Activated T-cell treated with anti-CD3 and anti-CD28 coated beads for 1 hour (primary cell): Measurements from ENCODE around the gene DNASE2B.
"Not testable (repeated sequence)": the region's sequence is repeated elsewhere in the genome, so short reads cannot be mapped to it uniquely, and the experiment has no call there.

ENCODE experiments used
- DNase-seq: peaks from one replicate; pipeline ENCODE4 v3.0.0-alpha.2; 2020; ENCODE audit warnings: low read depth

The DNASE2B gene

DNA sequence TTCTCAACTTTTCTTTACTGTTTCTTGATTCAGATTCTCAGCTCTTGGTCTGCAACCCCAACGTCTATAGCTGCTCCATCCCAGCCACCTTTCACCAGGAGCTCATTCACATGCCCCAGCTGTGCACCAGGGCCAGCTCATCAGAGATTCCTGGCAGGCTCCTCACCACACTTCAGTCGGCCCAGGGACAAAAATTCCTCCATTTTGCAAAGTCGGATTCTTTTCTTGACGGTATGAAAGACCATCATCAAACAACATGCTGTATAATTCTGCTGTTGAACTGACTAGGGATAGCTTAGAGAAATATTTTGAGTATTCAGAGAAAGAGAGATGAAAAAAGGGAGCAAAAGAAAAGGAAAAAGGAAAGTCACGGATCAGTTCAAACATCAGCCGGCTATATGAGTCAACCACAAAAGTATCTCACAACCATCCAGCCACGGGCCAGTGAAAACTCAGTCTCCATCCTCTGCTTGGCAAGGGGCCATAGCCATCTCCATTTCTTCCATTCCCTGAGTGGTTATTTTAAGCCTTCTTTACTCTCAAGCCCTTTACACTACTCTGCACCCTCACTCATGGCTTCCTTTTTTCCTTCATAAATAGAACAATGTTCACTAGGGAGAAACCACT is 14.1 kb downstream of the DNASE2B start:
- DNase-seq: no peak

DNA sequence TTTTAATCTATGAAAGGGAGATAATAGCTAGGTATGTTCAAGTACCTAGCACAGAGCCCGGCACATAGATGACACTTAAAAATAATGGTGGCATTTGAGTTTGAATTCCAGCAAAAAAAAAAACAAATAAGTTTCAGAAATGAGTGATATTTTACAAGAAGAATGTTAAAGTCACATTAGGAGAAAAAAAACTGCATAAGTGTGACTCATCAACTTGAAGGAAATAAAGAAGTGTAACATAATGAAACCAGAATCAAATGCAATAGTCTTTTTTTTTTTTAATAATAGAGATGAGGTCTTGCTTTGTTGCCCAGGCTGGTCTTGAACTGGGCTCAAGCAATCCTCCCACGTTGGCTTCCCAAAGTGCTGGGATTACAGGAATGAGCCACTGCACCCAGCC is 17.1 kb downstream of the DNASE2B start:
- no peak for DNase-seq

DNA sequence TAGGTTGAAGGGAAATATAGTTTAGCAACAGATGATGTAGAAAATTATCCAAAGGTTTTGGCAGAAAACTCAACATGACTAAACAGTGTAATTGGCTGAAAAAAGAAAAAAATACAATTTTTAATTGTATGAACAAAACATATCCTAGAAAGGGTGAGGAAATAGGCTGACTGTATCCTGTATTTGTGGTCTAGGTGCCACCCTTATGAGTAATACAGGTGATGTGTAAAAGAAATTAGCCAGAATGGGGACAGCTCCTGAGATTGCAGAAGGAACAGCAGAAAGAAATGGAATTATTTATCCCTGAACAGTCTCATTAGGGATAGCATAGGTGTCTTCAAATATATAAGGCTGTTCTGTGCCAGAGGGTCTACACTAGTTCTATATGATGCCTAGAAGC is 24.6 kb downstream of the DNASE2B start:
- no peak for DNase-seq

DNA sequence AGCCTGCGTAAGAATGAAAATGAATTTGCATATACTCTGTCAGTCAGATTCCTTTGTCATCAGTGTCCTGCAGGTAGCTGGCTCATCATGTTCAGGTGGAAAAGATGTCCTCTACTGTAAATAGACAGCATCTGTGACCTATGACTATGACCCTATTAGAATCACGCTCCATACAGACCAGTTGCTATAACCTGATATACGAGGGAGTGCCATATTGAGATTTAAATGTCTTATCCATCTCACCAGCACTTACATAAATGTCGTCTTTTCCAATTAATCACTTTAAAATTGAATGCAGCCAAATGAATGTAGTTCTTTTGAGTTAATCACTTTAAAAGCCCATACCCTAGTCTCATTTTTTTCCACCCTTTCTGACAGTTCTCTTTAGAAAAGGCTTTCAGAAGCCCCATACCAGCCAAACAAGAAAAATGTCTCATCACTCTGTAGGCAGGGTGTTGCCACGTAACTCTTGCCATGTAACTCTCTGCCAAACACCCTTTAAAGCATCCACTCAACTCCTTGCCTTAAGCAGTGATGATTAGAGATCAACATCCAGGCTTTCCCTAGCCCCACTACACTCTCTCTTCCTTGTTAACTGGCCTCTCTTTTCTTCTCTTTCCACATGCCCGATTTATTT is 26.3 kb downstream of the DNASE2B start:
- DNase-seq: no peak

DNA sequence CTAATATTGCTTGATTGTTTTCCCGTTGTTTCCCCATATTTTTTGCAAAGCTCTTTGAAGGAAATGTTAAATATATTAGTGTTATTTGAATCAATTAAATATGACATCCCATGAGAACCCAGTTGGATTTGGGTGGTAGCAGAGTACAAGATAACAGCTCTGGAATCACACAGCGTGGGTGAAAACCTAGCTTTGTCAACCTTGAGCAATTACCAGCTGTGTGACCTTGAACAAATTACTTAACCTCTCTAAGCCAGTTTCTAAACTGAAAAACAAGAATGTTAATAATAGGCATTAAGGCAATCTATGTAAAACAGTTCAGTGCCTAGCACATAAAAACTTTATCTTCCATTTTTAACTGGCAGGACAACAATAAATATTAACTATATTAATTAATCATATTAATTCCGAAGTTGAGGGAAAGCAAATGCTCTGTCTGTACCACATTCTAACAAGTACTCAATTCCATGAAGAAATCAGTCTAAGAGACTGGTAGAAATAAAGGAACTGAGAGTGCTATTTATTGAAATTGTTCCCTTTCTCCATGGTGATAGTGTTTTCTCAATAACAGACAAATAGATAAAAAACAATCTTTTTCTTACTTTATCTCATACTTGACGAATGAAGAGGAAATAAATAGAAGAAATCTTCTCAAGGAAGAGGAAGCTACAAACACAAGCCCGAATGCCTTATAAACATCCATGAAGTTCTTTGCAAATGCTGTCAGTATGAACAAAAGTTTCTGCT is 27.0 kb downstream of the DNASE2B start:
- DNase-seq: no peak

DNA sequence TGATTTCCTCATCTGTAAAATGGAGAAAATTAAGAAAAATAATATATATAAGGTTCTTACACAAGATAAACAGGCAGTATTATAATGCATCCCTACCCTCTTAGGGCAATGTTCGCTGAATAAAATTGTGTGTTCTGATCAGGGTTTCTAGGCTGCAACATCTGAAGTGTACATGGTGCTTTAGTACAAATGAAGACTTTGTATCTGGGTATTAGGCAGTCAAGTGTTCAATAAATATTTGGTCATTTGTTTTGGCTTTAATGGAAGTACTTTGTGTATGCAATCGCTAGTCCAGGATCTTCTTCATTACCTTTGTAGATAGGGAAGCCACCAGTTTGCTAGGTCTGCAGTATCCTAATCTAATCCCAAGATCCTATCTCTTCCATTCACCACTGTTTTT is 28.1 kb downstream of the DNASE2B start:
- no peak for DNase-seq

DNA sequence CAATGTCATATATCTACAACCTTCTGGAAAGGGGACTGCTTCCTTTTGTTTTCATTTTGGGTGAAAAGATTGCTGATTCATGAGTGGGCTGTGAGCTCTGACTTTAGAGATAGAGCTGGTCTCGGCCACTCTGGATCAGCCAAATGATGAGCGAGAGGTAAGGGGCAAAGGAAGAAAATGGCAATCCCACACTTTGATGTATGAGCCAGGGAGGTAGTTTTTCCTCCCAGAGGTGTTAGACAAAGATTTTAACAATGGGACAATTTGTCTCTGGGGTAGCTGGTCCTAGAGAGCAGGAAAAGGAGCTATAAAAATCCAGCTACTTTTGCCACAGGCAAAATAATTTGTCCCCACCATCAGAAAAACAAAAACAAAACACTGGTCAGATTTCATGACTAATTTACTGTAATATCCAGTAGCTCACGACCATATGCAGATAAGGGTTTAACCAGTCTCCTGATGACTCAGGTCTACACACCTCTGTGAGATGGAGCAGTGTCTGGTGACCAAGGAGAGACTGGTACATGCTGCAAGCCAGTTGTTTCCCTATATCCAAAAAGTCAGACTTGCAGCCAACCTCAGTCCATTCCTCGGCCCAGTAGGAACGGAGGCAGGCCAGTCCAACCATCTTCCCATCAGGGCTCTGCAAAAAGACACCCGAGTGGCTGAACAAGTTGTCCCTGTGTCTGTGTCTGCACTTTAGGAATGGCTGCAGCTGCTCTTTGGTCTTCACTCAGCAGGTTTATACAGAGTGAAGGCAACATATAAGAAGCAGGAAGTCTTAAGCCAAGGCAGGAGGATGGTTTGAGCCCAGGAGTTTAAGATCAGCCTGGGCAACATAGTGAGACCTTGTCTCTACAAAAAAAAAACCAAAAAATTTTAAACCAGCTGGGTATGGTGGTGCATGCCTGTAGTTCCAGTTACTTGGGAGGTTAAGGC is 29.2 kb downstream of the DNASE2B start:
- no peak for DNase-seq

DNA sequence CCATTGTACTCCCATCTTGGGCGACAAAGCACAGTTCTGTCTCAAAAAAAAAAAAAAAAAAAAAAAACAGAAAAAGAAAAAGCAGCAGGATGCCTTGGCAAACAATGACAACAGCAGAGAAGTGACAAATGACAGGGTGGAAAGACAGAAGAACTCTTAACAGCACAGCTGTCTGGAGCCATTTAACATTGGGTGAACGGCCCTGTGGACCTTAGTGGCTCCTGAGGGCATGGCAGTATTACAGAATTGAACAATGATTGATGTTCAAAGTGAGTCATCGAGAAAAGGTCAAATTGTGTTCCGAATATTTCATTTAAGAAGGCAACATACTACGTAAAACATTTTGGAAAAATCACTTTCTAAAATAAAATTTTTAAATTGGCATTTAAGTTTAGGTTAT is 30.0 kb downstream of the DNASE2B start:
- DNase-seq: no peak

DNA sequence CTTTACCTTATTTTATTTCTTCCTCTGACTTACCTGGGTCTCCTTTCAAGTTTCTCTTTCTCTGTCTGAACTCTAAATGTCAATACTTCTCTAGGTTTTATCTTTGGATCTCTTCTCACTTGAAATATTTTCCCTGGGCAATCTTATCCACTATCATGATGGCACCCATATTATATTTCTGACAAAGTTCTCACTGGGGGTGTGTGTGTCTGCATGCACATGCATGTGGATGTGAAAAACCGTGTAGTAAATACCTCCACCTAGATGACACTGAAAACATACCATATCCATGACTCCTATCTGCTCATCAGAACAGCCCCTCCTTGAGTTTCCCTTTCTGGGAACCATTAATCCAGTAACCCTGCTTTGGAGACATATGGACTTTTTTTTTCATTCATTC is 30.9 kb downstream of the DNASE2B start:
- DNase-seq: no peak

DNA sequence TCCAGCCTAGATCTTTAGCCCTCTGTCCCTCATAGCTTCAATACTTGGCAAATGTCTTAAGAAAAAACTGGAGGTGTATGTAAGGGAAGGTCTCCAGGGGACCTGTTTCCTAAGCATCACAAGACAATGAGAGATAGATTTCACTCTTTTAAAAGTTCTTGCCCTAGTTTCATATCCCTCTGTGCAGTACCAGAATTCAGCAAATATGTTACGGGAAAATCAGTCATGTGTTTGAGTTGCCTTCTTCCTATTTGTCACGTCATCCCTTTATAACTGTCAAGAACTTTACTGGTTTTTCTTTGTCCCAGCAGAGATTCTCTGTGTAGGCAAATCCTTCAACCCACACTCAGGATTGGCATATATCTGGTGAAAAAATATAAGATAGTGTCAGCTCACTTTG is 32.3 kb downstream of the DNASE2B start:
- DNase-seq: no peak

DNA sequence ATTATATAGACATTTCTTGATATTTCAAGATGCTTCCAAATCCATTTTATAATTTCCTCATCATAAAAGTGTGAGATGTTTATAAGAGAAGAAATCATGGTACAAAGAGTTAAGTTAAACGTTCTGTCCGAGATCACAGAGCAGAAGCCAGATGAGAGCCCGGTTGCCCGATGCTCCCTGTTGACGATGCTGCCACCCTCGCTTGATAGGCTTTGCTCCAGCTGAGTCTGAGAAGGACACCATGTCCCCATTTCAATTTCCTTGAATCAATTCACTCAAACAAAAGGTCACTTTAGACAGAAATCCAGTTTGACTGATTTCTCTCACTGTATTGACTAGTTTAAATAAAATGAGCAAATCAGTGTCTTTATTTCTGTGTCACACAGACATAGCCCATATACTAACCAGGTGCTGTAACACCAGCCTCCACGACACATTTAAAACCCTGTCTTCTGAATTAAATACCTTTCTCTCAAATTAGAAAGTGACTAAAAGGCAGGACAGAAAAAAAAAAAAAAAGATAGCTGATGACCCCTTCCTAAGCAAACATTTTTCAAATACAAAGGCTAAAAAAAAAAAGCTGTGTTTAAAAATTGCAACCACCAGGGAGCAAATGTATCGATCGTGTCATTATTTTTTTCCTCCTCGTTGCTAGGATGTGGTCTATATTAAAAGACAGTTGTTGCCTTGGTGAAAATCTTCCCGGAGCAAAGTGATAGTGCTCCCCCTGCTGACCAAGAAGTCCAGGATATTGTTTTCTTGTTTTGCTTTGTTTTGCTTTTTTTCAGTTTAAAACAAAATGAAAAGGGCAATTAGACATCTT is 35.2 kb downstream of the DNASE2B start:
- peak; percentile 24 for DNase-seq

DNA sequence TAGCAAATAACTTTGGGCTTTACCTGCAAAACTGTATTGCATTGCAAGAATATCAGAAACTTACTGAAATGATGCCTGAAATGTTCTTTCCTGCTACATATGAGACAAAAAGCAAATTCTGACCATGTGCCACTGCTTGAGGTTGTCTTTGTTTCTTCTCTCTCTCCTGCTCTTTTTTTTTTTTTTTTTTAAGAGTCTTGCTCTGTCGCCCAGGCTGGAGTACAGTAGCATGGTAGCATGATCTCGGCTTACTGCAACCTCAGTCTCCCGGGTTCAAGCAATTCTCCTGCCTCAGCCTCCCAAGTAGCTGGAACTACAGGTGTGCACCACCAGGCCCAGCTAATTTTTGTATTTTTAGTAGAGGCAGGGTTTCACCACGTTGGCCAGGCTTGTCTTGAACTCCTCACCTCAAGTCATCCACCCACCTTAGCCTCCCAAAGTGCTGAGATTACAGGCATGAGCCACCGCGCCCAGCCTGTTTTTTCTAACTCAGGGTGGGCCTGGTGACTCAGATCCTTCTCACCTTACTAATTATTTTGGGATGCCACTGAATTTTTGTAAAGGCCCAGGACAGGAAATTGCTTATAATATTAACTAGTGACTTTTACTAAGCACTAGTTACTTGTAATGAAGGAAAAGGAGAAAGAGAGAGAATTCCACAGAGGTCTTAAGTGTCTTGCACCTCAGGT is 35.9 kb downstream of the DNASE2B start:
- no peak for DNase-seq

DNA sequence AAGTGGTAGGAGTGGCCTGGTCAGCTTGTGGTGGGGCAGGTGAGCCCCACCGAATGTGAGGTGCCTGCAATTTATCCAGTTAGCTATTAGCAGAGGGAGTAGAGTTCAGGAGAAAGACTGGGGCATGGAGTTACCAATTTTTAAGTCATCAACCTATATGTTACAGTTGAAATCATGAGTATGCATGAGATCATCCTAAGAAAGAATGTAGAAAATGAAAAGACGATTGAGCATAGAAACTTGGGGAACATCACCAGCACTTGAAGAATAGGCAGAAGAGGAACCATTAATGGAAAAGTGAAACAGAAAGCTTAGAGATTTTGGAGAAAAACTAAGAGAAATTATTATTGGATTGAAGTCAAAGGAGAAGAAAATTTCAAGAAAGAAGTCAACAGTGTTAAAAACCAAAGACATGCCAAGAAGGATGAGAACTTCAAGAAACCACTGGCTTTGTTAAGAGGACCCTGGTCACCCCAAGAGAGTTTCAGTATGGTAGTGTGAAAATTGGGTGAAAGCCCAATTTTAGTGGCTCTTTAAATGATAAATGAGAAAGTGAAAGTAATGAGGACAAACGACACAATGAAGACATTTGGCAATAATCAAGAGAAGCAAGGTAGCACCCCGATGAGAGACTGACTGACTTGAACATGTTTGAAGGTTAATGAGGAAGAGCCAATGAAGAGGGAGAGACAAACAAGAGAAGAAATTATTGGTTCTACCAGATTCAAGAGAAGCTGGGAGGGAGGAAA is 36.7 kb downstream of the DNASE2B start:
- no peak for DNase-seq

DNA sequence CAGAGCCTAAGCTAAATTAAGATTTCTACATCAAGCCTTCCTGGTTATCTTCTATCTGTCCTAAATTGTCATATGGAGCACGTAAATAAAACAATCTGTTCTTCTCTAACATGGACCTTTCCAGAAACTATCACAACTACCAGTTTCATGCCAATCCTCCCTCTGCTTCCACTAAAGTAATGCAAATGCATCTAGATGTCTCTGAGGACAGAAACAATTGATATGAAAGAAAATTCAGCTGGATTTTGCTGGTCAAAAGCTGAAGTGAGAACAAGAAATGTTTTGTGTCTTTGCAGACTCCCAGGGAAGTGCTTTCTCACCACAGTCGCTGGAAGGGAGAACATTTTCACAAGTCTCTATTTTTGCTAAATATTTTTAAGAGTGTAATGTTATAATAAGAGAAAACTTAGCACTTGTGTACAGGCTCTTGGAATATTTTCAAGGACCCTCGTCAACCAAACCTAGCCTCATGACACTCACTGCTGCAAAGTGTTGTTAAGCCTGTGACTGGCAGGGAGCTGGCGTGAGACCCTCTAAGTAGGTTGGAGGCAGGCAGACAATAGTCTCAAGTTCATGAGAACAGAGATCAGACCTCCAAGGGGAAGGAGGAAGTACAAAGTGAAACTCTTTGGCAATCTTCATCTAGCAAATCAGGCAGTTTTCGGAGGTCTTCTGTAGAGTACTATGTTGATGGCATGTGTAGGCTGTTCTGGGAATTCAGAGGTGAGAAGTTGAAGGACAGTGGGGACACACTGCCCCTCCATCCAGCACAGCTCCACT is 38.8 kb downstream of the DNASE2B start:
- no peak for DNase-seq

DNA sequence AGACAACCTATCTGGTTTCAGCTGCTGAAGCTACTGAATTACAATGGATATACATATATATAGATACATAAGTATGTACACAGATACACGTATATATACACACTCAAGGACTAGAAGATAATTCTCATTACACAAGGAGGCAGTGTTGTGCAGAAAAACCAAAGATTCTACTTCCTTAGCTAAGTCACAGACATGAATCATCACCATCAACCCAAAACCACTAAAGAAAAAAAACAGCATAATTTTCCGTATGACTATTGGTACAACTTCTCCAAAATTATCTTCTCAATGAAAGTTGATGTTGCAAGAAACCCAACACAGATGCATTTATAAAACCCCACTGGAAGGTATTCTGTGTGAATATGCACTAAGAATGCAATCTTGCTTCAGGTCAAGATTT is 44.0 kb downstream of the DNASE2B start:
- no peak for DNase-seq

DNA sequence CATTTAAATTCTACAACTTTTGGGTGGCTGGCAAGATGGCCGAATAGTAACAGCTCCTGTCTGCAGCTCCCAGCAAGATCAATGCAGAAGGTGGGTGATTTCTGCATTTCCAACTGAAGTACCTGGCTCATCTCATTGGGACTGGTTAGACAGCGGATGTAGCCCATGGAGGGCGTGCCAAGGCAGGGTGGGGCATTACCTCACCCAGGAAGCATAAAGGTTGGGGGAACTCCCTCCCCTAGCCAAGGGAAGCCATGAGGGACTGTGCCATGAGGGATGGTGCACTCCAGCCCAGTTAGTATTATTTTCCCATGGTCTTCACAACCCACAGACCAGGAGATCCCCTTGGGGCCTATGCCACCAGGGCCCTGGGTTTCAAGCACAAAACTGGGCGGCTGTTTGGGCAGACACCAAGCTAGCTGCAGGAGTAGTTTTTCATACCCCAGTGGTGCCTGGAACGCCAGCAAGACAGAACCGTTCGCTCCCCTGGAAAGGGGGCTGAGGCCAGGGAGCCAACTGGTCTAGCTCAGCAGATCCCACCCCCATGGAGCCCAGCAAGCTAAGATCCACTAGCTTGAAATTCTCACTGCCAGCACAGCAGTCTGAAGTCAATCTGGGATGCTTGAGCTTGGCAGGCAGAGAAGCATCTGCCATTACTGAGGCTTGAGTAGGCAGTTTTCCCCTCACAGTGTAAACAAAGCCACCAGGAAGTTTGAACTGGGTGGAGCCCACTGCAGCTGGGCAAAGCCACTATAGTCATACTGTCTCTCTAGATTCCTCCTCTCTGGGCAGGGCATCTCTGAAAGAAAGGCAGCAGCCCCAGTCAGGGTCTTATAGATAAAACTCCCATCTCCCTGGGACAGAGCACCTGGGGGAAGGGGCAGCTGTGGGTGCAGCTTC is 44.7 kb downstream of the DNASE2B start:
- not testable (repeated sequence) for DNase-seq

DNA sequence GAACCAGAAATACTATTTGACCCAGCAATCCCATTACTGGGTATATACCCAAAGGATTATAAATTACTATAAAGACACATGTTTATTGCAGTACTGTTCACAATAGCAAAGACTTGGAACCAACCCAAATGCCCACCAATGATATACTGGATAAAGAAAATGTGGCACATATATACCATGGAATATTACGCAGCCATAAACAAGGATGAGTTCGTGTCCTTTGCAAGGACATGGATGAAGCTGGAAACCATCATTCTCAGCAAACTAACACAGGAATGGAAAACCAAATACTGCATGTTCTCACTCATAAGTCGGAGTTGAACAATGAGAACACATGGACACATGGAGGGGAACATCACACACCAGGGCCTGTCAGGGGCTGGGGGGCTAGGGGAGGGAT is 50.4 kb downstream of the DNASE2B start:
- DNase-seq: not testable (repeated sequence)

DNA sequence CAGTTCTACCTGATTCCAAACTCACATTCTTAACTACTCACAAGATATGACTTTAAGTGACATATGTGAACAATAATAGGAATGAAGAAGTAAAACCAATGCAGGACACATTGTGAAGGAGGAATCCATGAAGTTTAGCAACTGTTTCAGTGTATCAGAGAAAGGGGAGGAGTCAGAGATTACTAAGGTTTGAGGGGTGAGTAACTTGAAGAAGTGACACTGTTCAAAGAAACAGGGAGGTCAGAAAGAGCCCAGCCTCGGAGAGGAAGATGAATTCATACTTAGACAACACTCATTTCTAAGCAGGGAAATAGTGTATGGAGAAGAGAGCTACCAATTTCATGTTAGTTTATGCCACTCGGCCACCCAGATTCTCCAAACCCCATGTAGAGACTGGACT is 52.6 kb downstream of the DNASE2B start:
- no peak for DNase-seq
